ENCODE data around the gene SLC13A5. TPM values are rescaled to one million over a fixed set of nuclear protein-coding genes. Genes with fewer than 3 reads are reported as not detected.

The SLC13A5 gene
- total and polyA plus RNA-seq, 10 of the 15 experiments (the other 5 are each of a cell fraction or from before 2014, with no cell fraction given) = 0.23 TPM; not detected in 9

DNA sequence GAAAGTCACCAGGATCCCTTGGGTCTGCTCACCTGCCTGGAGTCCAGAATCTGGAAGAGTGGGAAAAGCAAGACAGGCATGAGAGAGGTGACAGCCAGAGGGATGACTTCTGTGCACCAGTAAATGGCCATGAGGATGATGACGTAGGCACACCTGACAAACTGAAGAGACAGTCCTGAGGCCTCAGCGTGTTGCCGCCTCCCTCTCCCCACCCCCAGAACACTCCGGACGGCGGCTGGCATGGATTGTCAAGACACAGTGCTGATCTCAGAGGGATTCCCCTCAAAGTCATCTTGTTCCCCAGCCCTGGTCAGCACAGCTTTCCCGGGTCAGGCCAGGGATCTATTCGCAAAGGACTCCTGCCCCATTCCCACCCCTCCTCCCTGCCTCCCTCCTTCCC, 6.2 kb downstream of the SLC13A5 start (continued):
- TF ChIP-seq, protein P1, sequence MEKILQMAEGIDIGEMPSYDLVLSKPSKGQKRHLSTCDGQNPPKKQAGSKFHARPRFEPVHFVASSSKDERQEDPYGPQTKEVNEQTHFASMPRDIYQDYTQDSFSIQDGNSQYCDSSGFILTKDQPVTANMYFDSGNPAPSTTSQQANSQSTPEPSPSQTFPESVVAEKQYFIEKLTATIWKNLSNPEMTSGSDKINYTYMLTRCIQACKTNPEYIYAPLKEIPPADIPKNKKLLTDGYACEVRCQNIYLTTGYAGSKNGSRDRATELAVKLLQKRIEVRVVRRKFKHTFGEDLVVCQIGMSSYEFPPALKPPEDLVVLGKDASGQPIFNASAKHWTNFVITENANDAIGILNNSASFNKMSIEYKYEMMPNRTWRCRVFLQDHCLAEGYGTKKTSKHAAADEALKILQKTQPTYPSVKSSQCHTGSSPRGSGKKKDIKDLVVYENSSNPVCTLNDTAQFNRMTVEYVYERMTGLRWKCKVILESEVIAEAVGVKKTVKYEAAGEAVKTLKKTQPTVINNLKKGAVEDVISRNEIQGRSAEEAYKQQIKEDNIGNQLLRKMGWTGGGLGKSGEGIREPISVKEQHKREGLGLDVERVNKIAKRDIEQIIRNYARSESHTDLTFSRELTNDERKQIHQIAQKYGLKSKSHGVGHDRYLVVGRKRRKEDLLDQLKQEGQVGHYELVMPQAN (conservative IDR thresholded peaks at IDR 0.05) = no peak
- TF ChIP-seq, protein P2, sequence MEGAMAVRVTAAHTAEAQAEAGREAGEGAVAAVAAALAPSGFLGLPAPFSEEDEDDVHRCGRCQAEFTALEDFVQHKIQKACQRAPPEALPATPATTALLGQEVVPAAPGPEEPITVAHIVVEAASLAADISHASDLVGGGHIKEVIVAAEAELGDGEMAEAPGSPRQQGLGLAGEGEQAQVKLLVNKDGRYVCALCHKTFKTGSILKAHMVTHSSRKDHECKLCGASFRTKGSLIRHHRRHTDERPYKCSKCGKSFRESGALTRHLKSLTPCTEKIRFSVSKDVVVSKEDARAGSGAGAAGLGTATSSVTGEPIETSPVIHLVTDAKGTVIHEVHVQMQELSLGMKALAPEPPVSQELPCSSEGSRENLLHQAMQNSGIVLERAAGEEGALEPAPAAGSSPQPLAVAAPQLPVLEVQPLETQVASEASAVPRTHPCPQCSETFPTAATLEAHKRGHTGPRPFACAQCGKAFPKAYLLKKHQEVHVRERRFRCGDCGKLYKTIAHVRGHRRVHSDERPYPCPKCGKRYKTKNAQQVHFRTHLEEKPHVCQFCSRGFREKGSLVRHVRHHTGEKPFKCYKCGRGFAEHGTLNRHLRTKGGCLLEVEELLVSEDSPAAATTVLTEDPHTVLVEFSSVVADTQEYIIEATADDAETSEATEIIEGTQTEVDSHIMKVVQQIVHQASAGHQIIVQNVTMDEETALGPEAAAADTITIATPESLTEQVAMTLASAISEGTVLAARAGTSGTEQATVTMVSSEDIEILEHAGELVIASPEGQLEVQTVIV (IDR thresholded peaks at IDR 0.05; ENCODE audit: borderline replicate concordance, partially characterized antibody) = no peak
- TF ChIP-seq NFIC (IDR thresholded peaks at IDR 0.05; ENCODE audit: low read depth, low read length) (no peak), NFYA (IDR thresholded peaks at IDR 0.05; ENCODE audit: borderline replicate concordance, low read depth, low read length) (no peak), SUZ12 (IDR thresholded peaks at IDR 0.05; ENCODE audit: unreplicated experiment) (no peak), RUNX3 (IDR thresholded peaks at IDR 0.05; ENCODE audit: low read length) (no peak), MEF2A (IDR thresholded peaks at IDR 0.05; ENCODE audit: insufficient read depth, low read depth, low read length) (no peak), ZZZ3 (IDR thresholded peaks at IDR 0.05; ENCODE audit: control insufficient read depth, insufficient read length, low read depth) (no peak), CEBPB (IDR thresholded peaks at IDR 0.05; ENCODE audit: borderline replicate concordance in 1 of 2, low read depth in 2 of 2, low read length in 2 of 2) (no peak), GABPA (IDR thresholded peaks at IDR 0.05; ENCODE audit: low read depth) (no peak), STAT3 (IDR thresholded peaks at IDR 0.05; ENCODE audit: low read depth, low read length) (no peak), KDM1A (IDR thresholded peaks at IDR 0.05; ENCODE audit: borderline replicate concordance) (no peak), PAX8 (IDR thresholded peaks at IDR 0.05) (no peak)
- TF ChIP-seq, protein P3, sequence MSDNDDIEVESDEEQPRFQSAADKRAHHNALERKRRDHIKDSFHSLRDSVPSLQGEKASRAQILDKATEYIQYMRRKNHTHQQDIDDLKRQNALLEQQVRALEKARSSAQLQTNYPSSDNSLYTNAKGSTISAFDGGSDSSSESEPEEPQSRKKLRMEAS (IDR thresholded peaks at IDR 0.05; ENCODE audit: low read depth, low read length) = no peak
- TF ChIP-seq, protein P4, sequence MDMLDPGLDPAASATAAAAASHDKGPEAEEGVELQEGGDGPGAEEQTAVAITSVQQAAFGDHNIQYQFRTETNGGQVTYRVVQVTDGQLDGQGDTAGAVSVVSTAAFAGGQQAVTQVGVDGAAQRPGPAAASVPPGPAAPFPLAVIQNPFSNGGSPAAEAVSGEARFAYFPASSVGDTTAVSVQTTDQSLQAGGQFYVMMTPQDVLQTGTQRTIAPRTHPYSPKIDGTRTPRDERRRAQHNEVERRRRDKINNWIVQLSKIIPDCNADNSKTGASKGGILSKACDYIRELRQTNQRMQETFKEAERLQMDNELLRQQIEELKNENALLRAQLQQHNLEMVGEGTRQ (IDR thresholded peaks at IDR 0.05; ENCODE audit: borderline replicate concordance, low read depth, low read length) = no peak
- TF ChIP-seq, protein P5, sequence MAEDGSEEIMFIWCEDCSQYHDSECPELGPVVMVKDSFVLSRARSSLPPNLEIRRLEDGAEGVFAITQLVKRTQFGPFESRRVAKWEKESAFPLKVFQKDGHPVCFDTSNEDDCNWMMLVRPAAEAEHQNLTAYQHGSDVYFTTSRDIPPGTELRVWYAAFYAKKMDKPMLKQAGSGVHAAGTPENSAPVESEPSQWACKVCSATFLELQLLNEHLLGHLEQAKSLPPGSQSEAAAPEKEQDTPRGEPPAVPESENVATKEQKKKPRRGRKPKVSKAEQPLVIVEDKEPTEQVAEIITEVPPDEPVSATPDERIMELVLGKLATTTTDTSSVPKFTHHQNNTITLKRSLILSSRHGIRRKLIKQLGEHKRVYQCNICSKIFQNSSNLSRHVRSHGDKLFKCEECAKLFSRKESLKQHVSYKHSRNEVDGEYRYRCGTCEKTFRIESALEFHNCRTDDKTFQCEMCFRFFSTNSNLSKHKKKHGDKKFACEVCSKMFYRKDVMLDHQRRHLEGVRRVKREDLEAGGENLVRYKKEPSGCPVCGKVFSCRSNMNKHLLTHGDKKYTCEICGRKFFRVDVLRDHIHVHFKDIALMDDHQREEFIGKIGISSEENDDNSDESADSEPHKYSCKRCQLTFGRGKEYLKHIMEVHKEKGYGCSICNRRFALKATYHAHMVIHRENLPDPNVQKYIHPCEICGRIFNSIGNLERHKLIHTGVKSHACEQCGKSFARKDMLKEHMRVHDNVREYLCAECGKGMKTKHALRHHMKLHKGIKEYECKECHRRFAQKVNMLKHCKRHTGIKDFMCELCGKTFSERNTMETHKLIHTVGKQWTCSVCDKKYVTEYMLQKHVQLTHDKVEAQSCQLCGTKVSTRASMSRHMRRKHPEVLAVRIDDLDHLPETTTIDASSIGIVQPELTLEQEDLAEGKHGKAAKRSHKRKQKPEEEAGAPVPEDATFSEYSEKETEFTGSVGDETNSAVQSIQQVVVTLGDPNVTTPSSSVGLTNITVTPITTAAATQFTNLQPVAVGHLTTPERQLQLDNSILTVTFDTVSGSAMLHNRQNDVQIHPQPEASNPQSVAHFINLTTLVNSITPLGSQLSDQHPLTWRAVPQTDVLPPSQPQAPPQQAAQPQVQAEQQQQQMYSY (CRISPR knock-in tag; IDR thresholded peaks at IDR 0.05) = no peak
